Lower lobe of right lung (tissue), 2 donors: Measurements from ENCODE around the gene TNP1. TPM values are rescaled to one million over a fixed set of nuclear protein-coding genes. Genes with fewer than 3 reads are reported as not detected.

Experiments
- ATAC-seq, 2 donors: fragments of 200-7000 bp; cut with Tn5 transposase; one replicate each; pipeline ENCODE4 v1.9.1; 2020 to 2022; ENCODE audit warnings: mild to moderate bottlenecking in 2 of 2, moderate library complexity in 2 of 2
- DNase-seq: peaks from one replicate; pipeline ENCODE4 v3.0.0-alpha.2; 2020
- H3K27ac ChIP-seq: fragments of 200-600 bp; one replicate; pipeline ENCODE4 v1.8.0; 2022
- H3K27me3 ChIP-seq: fragments of 200-600 bp; one replicate; pipeline ENCODE4 v1.8.0; 2022; ENCODE audit warnings: low read depth
- H3K36me3 ChIP-seq: fragments of 200-600 bp; one replicate; pipeline ENCODE4 v1.8.0; 2022; ENCODE audit warnings: mild to moderate bottlenecking
- H3K4me1 ChIP-seq: fragments of 200-600 bp; one replicate; pipeline ENCODE4 v1.8.0; 2022
- H3K4me3 ChIP-seq: fragments of 200-600 bp; one replicate; pipeline ENCODE4 v1.8.0; 2022; ENCODE audit warnings: mild to moderate bottlenecking
- H3K9me3 ChIP-seq: fragments of 200-600 bp; one replicate; pipeline ENCODE4 v1.8.0; 2022
- CTCF ChIP-seq: fragments of 200-600 bp; IDR thresholded peaks from one replicate; pipeline ENCODE4 v1.8.0; 2022; ENCODE audit warnings: antibody characterized with exemption, mild to moderate bottlenecking
- intact Hi-C: fragments of 100-400 bp; cut with DNase I; formaldehyde crosslinking; loops from one replicate; pipeline ENCODE4 v1.11.0; 2022
- total RNA-seq: library from RNA; stranded (reverse); fragmentation: NEBNext Ultra II Directional; extraction: Animal tissue kit (Norgen Biotek cat#: 25700); gene quantifications from one replicate; pipeline ENCODE4 v1.2.1, GENCODE V29; 2021
- donor health status: DM: no; HTN: yes; CAD: no; lungs with severe emphysema.

The TNP1 gene
- total RNA-seq, 1 donor from 2014 or later: not detected

- H3K27me3 ChIP-seq: no peaks in the 10 kb centered on the region
- ATAC-seq (no peak), DNase-seq (no peak)
- intact Hi-C loops: no loop called here
- no peak overlapping the region for H3K27ac ChIP-seq
- H3K4me3 ChIP-seq: no peak overlapping the region
- no peaks in the 10 kb centered on the region for H3K4me1 ChIP-seq
- no peak for TF ChIP-seq CTCF
- H3K36me3 ChIP-seq: no peaks in the 10 kb centered on the region
- no peaks in the 10 kb centered on the region for H3K9me3 ChIP-seq
These were observed 23.0 kb upstream of the TNP1 start for GRCh38 chr2:216882876-216883275.

GRCh38 chr2:216881411-216881810, 21.5 kb upstream of the TNP1 start:
- no peak for TF ChIP-seq CTCF
- DNase-seq (no peak), ATAC-seq (no peak)
- no peak overlapping the region for H3K27ac ChIP-seq
- no peaks in the 10 kb centered on the region for H3K4me1 ChIP-seq
- no peaks in the 10 kb centered on the region for H3K36me3 ChIP-seq
- no peak overlapping the region for H3K4me3 ChIP-seq
- no peaks in the 10 kb centered on the region for H3K9me3 ChIP-seq
- intact Hi-C loops: no loop called here
- H3K27me3 ChIP-seq: no peaks in the 10 kb centered on the region

GRCh38 chr2:216880509-216881184, 20.8 kb upstream of the TNP1 start:
- no peak for DNase-seq
- intact Hi-C loops: no loop called here

GRCh38 chr2:216879727-216880508, 20.1 kb upstream of the TNP1 start:
- ATAC-seq (peak in 1 of 2 donors; percentile 9), DNase-seq (no peak)
- no peaks in the 10 kb centered on the region for H3K9me3 ChIP-seq
- H3K4me3 ChIP-seq: no peak overlapping the region
- TF ChIP-seq CTCF: no peak
- no peaks in the 10 kb centered on the region for H3K36me3 ChIP-seq
- no peaks in the 10 kb centered on the region for H3K27me3 ChIP-seq
- no peak overlapping the region for H3K27ac ChIP-seq
- intact Hi-C loops: no loop called here
- no peaks in the 10 kb centered on the region for H3K4me1 ChIP-seq

More at GRCh38 chr2:216880509-216881184, 20.8 kb upstream of the TNP1 start:
- no peaks in the 10 kb centered on the region for H3K9me3 ChIP-seq
- H3K36me3 ChIP-seq: no peaks in the 10 kb centered on the region
- ATAC-seq: peak; percentile 35 to 50
- TF ChIP-seq CTCF: no peak
- no peaks in the 10 kb centered on the region for H3K27me3 ChIP-seq
- no peak overlapping the region for H3K27ac ChIP-seq
- no peaks in the 10 kb centered on the region for H3K4me1 ChIP-seq
- no peak overlapping the region for H3K4me3 ChIP-seq

GRCh38 chr2:216878072-216878471, 18.2 kb upstream of the TNP1 start:
- Histone ChIP-seq H3K27ac (no peak overlapping the region), H3K36me3 (no peaks in the 10 kb centered on the region), H3K9me3 (no peaks in the 10 kb centered on the region), H3K4me3 (no peak overlapping the region), H3K4me1 (no peaks in the 10 kb centered on the region), H3K27me3 (no peaks in the 10 kb centered on the region)
- ATAC-seq (no peak), DNase-seq (no peak)
- intact Hi-C loops: no loop called here
- TF ChIP-seq CTCF: no peak
